ENCODE measurements around the gene MYT1. TPM values are rescaled to one million over a fixed set of nuclear protein-coding genes. Genes with fewer than 3 reads are reported as not detected.
"Not testable (repeated sequence)": the region's sequence is repeated elsewhere in the genome, so short reads cannot be mapped to it uniquely, and the experiment has no call there.

MYT1 gene
- total and polyA plus RNA-seq, 5 donors: 0.31 to 1.5 (median 1.2) TPM

- H3K9me3 ChIP-seq (ENCODE audit: control insufficient read depth, low read length); H3K4me1 ChIP-seq (ENCODE audit: control insufficient read depth, insufficient read depth, low read length); intact Hi-C loops (cut with DNase I); H3K27ac ChIP-seq (ENCODE audit: low read length); DNase-seq; H3K4me3 ChIP-seq (ENCODE audit: low read length); H3K27me3 ChIP-seq (ENCODE audit: control insufficient read depth, insufficient read depth): not testable (repeated sequence)
- ATAC-seq: peak; percentile 44 to 45
- WGBS: 97% methylated on average over 30 of the region's 30 CpGs
These were observed 122.4 kb downstream of the MYT1 start for GRCh38 chr20:64286447-64287263.

- H3K9me3 ChIP-seq (ENCODE audit: control insufficient read depth, low read length); H3K27ac ChIP-seq (ENCODE audit: low read length); ATAC-seq; H3K4me3 ChIP-seq (ENCODE audit: low read length); H3K27me3 ChIP-seq (ENCODE audit: control insufficient read depth, insufficient read depth); intact Hi-C loops (cut with DNase I); DNase-seq; H3K4me1 ChIP-seq (ENCODE audit: control insufficient read depth, insufficient read depth, low read length): not testable (repeated sequence)
- 95% methylated on average over 3 of the region's 3 CpGs for WGBS
These were observed 123.0 kb downstream of the MYT1 start for GRCh38 chr20:64287264-64287590.

Other genes with a start within 250 kb of the MYT1 start
- gene UCKL1, start 208.0 kb upstream of the MYT1 start, total RNA-seq: 10 to 100 TPM; 35.5 to 47.0 (median 44.0) TPM
- gene UCKL1, start 208.0 kb upstream of the MYT1 start, polyA plus RNA-seq: 36.5 TPM
- gene ZNF512B, start 194.5 kb upstream of the MYT1 start, total RNA-seq: 10 to 100 TPM; 12.3 to 16.1 (median 13.6) TPM
- 9.8 TPM for gene ZNF512B, start 194.5 kb upstream of the MYT1 start, polyA plus RNA-seq
- gene SAMD10, start 184.8 kb upstream of the MYT1 start, total RNA-seq: 1 to 10 TPM; 3.3 to 4.9 (median 3.8) TPM
- gene SAMD10, start 184.8 kb upstream of the MYT1 start, polyA plus RNA-seq: 4.8 TPM
- 10 to 100 TPM; 42.5 to 44.7 (median 43.5) TPM for gene PRPF6, start 183.3 kb upstream of the MYT1 start, total RNA-seq
- gene PRPF6, start 183.3 kb upstream of the MYT1 start, polyA plus RNA-seq: 29.6 TPM
- gene C20orf204, start 128.3 kb upstream of the MYT1 start, total RNA-seq: under 1 TPM; 0.21 to 0.82 (median 0.49) TPM
- 0.36 TPM for gene C20orf204, start 128.3 kb upstream of the MYT1 start, polyA plus RNA-seq
- 10 to 100 TPM; 28.7 to 42.1 (median 41.1) TPM for gene SOX18, start 114.8 kb upstream of the MYT1 start, total RNA-seq
- 26.8 TPM for gene SOX18, start 114.8 kb upstream of the MYT1 start, polyA plus RNA-seq
- 10 to 100 TPM; 46.3 to 52.0 (median 50.0) TPM for gene TCEA2, start 101.3 kb upstream of the MYT1 start, total RNA-seq
- 38.3 TPM for gene TCEA2, start 101.3 kb upstream of the MYT1 start, polyA plus RNA-seq
- 1 to 10 TPM; 6.3 to 9.1 (median 8.3) TPM for gene RGS19, start 84.9 kb upstream of the MYT1 start, total RNA-seq
- gene RGS19, start 84.9 kb upstream of the MYT1 start, polyA plus RNA-seq: 5.8 TPM
- 1 to 10 TPM in 2 of 4 donors, under 1 TPM in 2; 0.50 to 1.3 (median 1.1) TPM for gene OPRL1, start 84.4 kb upstream of the MYT1 start, total RNA-seq
- gene OPRL1, start 84.4 kb upstream of the MYT1 start, polyA plus RNA-seq: 0.81 TPM
- under 1 TPM in 3 of 4 donors, not detected in 1; 0.29 to 0.65 (median 0.50) TPM for gene LKAAEAR1, start 80.1 kb upstream of the MYT1 start, total RNA-seq
- gene LKAAEAR1, start 80.1 kb upstream of the MYT1 start, polyA plus RNA-seq: 0.41 TPM
- not detected for gene NPBWR2, start 56.9 kb upstream of the MYT1 start, total RNA-seq
- gene NPBWR2, start 56.9 kb upstream of the MYT1 start, polyA plus RNA-seq: not detected
- 100 to 1,000 TPM in 1 of 4 donors, 10 to 100 TPM in 3; 62.2 to 101 (median 85.7) TPM for gene PCMTD2, start 91.3 kb downstream of the MYT1 start, total RNA-seq
- 44.1 TPM for gene PCMTD2, start 91.3 kb downstream of the MYT1 start, polyA plus RNA-seq

Measured in right cardiac atrium (tissue), 5 donors.